OCI-LY1 (cell line): Measurements from ENCODE around the gene ADAMTSL3.

Experiments
- H2AFZ ChIP-seq: fragments of 200-600 bp; sonication (generic), shearing (Covaris generic); 2 replicates; pipeline ENCODE4 v1.6.0; 2014; ENCODE audit warnings: antibody characterized with exemption, mild to moderate bottlenecking, low read length
- H3F3A ChIP-seq: fragments of 200-600 bp; sonication (generic), shearing (Covaris generic); 2 replicates; pipeline ENCODE4 v1.6.0; 2014; ENCODE audit warnings: mild to moderate bottlenecking, antibody characterized with exemption, low read length, moderate library complexity; ENCODE audit not compliant: insufficient read depth
- H3K27ac ChIP-seq: fragments of 200-600 bp; sonication (generic); 2 replicates; pipeline ENCODE4 v1.5.1; 2014; ENCODE audit warnings: low read length, mixed run types, mild to moderate bottlenecking, low read depth; ENCODE audit not compliant: poor library complexity, severe bottlenecking
- H3K27me3 ChIP-seq: fragments of 200-600 bp; sonication (generic); 2 replicates; pipeline ENCODE4 v1.6.0; 2014; ENCODE audit warnings: antibody characterized with exemption, mild to moderate bottlenecking, low read length, moderate library complexity; ENCODE audit not compliant: insufficient read depth
- H3K36me3 ChIP-seq: fragments of 200-600 bp; sonication (generic); 2 replicates; pipeline ENCODE4 v1.6.1; 2014; ENCODE audit warnings: mild to moderate bottlenecking, antibody characterized with exemption, low read length, moderate library complexity, mixed read lengths; ENCODE audit not compliant: insufficient read depth
- H3K4me1 ChIP-seq: fragments of 200-600 bp; sonication (generic); 2 replicates; pipeline ENCODE4 v1.5.1; 2014; ENCODE audit warnings: mild to moderate bottlenecking, low read length, moderate library complexity; ENCODE audit not compliant: insufficient read depth, severe bottlenecking
- H3K4me2 ChIP-seq: fragments of 200-600 bp; sonication (generic), shearing (Covaris generic); 2 replicates; pipeline ENCODE4 v1.6.1; 2014; ENCODE audit warnings: low read length
- H3K4me3 ChIP-seq: fragments of 200-600 bp; sonication (generic); 2 replicates; pipeline ENCODE4 v1.5.1; 2014; ENCODE audit warnings: low read length, low read depth, mild to moderate bottlenecking, mixed read lengths; ENCODE audit not compliant: poor library complexity, severe bottlenecking
- H3K79me2 ChIP-seq: fragments of 200-600 bp; shearing (Covaris generic); 2 replicates; pipeline ENCODE4 v1.6.1; 2016; ENCODE audit warnings: mixed run types, low read length, mixed read lengths; ENCODE audit not compliant: insufficient read depth
- H3K9ac ChIP-seq: fragments of 200-600 bp; sonication (generic), shearing (Covaris generic); 2 replicates; pipeline ENCODE4 v1.6.1; 2014; ENCODE audit warnings: mild to moderate bottlenecking, low read length, mixed read lengths
- H3K9me2 ChIP-seq: fragments of 200-600 bp; sonication (generic), shearing (Covaris generic); 2 replicates; pipeline ENCODE4 v1.6.1; 2014; ENCODE audit warnings: low read depth, mild to moderate bottlenecking, low read length, mixed read lengths
- H3K9me3 ChIP-seq: fragments of 200-600 bp; shearing (Covaris generic); 2 replicates; pipeline ENCODE4 v1.6.1; 2014; ENCODE audit warnings: low read length, mixed read lengths
- H4K20me1 ChIP-seq: fragments of 200-600 bp; sonication (generic), shearing (Covaris generic); 2 replicates; pipeline ENCODE4 v1.6.0; 2016; ENCODE audit warnings: mild to moderate bottlenecking, low read length; ENCODE audit not compliant: insufficient read depth
- EZH2 ChIP-seq: fragments of 200-600 bp; sonication (generic), shearing (Covaris generic); IDR thresholded peaks from 2 replicates; pipeline ENCODE4 v1.8.0; 2017; ENCODE audit warnings: borderline replicate concordance, mixed run types, mild to moderate bottlenecking, antibody characterized with exemption, low read length, moderate library complexity, mixed read lengths
- TF ChIP-seq, protein P1 (sequence below): fragments of 200-600 bp; sonication (generic), shearing (Covaris generic); IDR thresholded peaks from 2 replicates; pipeline ENCODE4 v1.5.1; 2017; ENCODE audit warnings: mild to moderate bottlenecking, antibody characterized with exemption, low read length, moderate library complexity, mixed read lengths

ADAMTSL3 gene

DNA sequence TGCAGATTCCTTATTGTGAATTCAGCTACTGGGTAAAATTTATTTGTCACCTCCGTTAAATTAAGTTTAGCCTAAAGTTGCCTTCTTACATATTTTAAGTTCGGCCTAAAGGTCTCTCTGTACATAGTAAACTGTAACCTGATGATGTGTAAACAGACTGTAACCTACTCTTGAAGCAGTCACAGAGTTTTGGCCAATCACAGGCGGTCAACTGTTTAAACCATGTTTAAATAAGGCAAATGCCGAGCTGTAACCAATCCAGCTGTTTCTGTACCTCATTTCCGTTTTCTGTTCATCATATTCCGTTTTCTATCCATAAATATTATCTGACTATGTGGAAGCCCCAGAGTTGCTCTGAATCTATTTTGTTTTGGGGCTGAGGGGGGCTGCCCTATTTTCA is 2.4 kb upstream of the ADAMTSL3 start:
- Histone ChIP-seq H3K9ac (no peak overlapping the region), H3F3A (no peaks in the 10 kb centered on the region), H3K4me3 (no peak overlapping the region), H3K9me2 (no peaks in the 10 kb centered on the region), H2AFZ (no peak overlapping the region), H3K4me2 (no peak overlapping the region), H3K4me1 (no peaks in the 10 kb centered on the region), H4K20me1 (no peaks in the 10 kb centered on the region), H3K79me2 (no peaks in the 10 kb centered on the region), H3K9me3 (no peaks in the 10 kb centered on the region), H3K27me3 (no peaks in the 10 kb centered on the region), H3K36me3 (no peaks in the 10 kb centered on the region), H3K27ac (no peak overlapping the region)
- TF ChIP-seq, protein P1, sequence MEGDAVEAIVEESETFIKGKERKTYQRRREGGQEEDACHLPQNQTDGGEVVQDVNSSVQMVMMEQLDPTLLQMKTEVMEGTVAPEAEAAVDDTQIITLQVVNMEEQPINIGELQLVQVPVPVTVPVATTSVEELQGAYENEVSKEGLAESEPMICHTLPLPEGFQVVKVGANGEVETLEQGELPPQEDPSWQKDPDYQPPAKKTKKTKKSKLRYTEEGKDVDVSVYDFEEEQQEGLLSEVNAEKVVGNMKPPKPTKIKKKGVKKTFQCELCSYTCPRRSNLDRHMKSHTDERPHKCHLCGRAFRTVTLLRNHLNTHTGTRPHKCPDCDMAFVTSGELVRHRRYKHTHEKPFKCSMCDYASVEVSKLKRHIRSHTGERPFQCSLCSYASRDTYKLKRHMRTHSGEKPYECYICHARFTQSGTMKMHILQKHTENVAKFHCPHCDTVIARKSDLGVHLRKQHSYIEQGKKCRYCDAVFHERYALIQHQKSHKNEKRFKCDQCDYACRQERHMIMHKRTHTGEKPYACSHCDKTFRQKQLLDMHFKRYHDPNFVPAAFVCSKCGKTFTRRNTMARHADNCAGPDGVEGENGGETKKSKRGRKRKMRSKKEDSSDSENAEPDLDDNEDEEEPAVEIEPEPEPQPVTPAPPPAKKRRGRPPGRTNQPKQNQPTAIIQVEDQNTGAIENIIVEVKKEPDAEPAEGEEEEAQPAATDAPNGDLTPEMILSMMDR: no peak
- TF ChIP-seq EZH2: no peak

- no peak overlapping the region for H3K27ac ChIP-seq
- no peaks in the 10 kb centered on the region for H3K9me3 ChIP-seq
- H3F3A ChIP-seq: no peaks in the 10 kb centered on the region
- no peaks in the 10 kb centered on the region for H3K4me1 ChIP-seq
- no peaks in the 10 kb centered on the region for H3K27me3 ChIP-seq
- no peak overlapping the region for H3K4me3 ChIP-seq
- H3K36me3 ChIP-seq: no peaks in the 10 kb centered on the region
- TF ChIP-seq, protein P1: no peak
- no peak for TF ChIP-seq EZH2
- no peak overlapping the region for H3K4me2 ChIP-seq
- no peaks in the 10 kb centered on the region for H4K20me1 ChIP-seq
- H3K9me2 ChIP-seq: no peaks in the 10 kb centered on the region
- H2AFZ ChIP-seq: no peak overlapping the region
- no peak overlapping the region for H3K9ac ChIP-seq
- H3K79me2 ChIP-seq: no peaks in the 10 kb centered on the region
Measured at GRCh38 chr15:83652626-83653204, 1.2 kb upstream of the ADAMTSL3 start.

- Histone ChIP-seq H3K4me3 (no peak overlapping the region), H3K9me2 (no peaks in the 10 kb centered on the region), H3K4me1 (no peaks in the 10 kb centered on the region), H3K27me3 (no peaks in the 10 kb centered on the region), H3K36me3 (no peaks in the 10 kb centered on the region), H3K79me2 (no peaks in the 10 kb centered on the region), H3K4me2 (no peak overlapping the region), H3K9me3 (no peaks in the 10 kb centered on the region), H3F3A (no peaks in the 10 kb centered on the region), H4K20me1 (no peaks in the 10 kb centered on the region), H3K27ac (no peak overlapping the region), H2AFZ (no peak overlapping the region), H3K9ac (no peak overlapping the region)
- TF ChIP-seq, protein P1: no peak
- TF ChIP-seq EZH2: no peak
Measured at GRCh38 chr15:83653288-83653638, 660 bp upstream of the ADAMTSL3 start.
